ENCODE measurements around the gene RCSD1.

Gene RCSD1

GRCh38 chr1:167643441-167643840 is 13.4 kb downstream of the RCSD1 start:
- DNase-seq (ENCODE audit: low read depth): no peak

GRCh38 chr1:167644551-167644950 is 14.5 kb downstream of the RCSD1 start:
- no peak for DNase-seq (ENCODE audit: low read depth)

DNA sequence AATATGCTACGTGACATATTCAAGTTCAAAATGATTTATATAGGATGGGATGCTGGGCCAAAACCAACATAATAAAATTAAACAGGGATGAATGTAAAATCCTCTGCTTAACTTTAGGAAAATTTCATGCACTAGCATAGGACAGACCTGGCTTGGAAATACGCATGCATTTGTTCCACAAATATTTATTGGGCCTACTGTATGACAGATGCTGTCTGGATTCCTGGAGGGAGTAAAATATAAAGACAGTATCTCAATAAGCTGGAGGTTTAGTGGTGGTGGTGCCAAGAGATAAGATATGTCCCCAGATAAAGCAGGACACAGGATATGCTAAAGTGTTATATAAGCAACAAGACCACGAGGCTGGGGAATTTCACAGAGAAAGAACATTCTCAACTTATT is 15.1 kb downstream of the RCSD1 start:
- no peak for DNase-seq (ENCODE audit: low read depth)

GRCh38 chr1:167645625-167646414 is 15.8 kb downstream of the RCSD1 start:
- DNase-seq (ENCODE audit: low read depth): no peak

- no peak for DNase-seq (ENCODE audit: low read depth)
Measured at GRCh38 chr1:167648252-167648849, 18.3 kb downstream of the RCSD1 start.

GRCh38 chr1:167648978-167649744 is 19.1 kb downstream of the RCSD1 start:
- no peak for DNase-seq (ENCODE audit: low read depth)

- no peak for DNase-seq (ENCODE audit: low read depth)
Measured at GRCh38 chr1:167650269-167651160, 20.5 kb downstream of the RCSD1 start.

DNA sequence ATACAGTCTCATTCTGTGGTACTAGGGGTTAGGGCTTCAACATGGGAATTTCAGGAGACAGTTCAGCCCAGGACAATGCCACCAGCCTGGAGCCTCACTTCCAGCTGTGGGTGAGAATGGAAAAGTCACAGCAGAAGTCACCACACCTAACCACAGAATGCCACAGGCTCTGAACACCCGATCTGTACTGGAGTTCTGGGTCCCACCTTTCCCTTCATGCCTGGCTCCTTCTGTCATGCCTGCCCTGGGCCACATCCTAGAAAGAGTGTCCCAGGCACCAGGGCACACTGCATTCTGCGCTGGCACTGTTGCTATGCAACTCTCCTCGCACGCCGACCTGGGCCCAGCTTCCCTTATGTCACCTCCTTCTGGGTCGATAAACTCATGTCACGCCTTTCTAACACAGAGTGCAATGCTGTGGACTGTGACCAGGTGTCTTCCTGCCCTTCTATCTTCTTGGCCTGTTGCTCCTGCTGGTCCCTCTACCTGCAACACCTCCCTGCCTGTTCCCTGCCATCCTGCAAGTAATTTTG is 21.2 kb downstream of the RCSD1 start:
- no peak for DNase-seq (ENCODE audit: low read depth)

DNA sequence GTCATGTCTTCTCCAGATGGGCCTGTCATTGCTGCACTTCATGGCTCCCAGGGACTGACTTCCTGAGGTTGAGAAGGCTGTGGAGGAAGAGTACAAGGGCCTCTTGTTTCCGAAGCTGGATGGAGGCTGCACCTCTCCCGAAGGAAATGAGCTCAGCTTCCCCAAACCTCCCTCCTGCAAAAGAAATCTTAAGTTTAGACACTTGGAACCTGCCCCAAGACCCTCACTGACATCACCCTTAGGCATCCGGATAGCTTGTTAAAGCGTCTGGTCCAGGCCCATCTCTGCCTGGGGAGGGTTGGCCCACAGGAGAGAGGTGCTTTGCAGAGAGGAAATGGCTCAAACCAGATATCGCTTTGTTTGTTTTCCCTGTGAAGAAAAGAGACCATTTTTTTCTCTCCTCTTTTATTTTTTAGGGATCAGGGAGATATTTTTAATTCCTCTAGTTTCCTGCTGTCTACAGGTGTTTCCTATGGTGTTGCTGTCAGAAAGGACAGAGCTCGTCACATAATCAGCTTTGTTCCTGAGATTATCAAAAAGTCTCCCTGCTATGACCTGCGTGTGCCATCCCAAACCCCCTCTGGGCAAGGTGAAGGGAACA is 25.0 kb downstream of the RCSD1 start:
- no peak for DNase-seq (ENCODE audit: low read depth)

DNA sequence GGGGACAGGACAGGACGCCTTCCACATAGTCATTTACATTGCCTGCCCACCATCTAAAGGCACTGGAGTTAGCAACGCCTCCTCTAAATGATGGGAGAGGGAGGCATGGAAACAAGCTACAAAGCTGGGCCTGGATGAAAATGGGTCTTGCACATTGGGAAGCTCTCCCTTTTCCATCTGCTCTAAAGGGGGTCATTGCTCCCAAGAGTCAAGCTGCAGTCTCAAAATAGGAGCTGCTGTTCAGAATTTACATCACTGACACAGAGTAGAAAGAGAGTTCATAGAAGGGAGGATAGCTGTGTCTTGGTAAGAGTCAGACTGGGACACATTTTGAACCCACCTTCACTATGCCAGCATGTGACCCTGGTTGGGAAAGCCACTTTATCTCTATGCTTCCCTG is 26.6 kb downstream of the RCSD1 start:
- DNase-seq (ENCODE audit: low read depth): no peak

DNA sequence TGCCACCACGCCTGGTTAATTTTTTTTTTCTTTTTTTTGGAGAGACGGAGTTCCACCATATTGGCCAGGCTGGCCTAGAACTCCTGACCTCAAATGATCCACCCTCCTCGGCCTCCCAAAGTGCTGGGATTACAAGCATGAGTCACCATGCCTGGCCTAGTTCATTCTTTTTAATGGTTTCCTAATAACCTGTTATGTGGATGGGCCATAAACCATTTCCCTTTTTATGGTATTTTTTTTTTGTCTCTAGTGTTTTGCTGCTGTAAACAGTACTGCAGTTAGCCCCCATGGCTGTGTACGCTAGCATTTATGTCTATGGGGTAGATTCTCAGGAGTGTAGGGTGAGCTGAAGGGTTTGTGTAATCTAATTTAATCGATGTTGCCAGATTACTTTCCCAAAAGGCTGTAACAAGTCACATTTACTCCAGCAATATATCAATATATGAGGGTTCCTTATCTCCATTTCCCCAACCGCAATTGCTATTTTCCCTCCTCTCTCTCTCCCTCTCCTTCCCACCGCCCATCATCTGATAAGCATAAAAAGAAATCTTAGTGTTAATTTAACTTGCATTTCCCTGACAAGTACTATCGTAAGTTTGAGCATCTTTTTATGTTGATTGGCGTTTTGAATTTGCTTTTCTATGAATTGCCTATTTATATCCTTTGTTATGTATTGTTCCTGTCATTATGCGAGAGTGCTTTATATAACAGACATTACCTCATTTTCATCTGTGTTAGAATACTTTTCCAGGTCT is 28.7 kb downstream of the RCSD1 start:
- no peak for DNase-seq (ENCODE audit: low read depth)

DNA sequence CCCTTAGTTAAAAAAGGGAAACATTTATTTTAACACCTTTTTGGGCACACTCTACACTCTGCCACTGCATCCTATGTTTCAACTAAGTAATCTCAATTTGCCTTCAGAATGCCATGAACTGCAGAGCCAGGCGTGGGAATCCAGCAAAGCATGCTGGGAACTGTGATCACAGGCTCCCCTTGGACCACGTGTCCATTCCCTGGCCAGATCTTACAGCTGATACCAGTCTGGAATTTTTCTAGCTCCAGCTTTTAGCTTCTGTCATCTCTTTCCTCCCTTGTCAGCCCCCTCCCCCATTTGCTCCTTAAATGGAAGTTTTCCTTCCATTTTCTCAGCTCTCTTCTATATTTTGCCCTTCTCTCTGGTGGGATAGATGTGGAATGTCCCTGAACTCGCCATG is 29.4 kb downstream of the RCSD1 start:
- DNase-seq (ENCODE audit: low read depth): no peak

DNA sequence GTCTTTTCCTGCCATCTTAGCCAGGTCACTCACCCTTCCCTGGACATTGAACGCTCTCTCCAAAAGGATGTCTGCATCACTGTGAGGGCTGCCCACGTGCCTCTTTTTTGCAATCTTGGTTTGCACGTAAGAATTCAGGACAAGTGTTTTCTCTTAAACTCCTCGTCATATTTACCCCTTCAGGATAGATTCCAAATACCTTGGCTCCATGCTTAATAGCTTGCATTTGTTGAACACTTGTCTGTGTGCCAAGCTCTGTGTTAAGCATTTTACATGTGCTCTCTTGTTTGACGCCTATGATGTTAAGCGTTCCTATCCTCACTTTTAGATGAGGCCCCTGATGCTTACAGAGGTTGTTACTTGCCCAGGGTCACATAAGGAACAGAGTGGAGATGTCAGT is 29.8 kb downstream of the RCSD1 start:
- no peak for DNase-seq (ENCODE audit: low read depth)

DNA sequence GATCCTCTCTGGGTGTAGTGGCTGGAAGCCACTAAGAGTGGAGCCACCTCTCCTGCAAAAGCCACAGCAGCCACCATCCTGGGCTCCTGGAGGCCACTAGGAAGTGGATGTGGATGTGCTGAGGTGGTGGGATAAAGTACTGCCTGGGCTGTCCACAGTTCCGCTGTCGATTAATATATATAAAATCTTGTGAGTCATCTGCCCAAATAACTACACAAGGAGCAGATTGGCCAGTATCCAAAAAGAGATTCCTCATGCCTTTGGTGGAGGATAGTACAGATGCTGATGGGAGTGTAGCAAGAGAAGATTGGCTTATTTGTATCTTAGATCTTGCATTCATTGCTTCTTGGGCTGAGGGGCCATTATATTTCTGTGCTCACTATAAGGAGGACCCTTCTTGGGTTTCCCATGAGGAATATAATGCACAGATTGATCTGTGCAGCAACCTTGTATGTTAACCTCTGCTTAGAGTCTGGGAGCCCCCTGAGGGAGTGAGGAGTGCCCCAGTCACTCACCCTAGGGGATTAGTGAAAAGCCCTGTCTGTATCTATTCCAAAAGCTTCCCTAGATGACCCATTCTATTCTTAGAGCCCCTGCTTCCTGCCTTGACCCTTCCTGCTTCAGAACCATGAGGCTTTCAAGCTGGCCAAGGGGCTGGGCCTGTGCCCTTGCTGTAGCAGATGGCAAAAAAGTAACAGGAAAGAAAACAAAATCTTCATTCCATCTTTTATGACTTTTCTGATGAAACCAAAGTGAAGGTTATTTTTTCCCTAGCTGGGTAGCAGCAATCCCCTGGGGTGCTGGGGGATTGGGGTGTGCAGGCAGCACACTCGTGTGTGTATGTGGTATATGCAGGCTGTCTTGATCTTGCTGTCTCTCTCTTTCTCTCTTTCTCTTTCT is 31.7 kb downstream of the RCSD1 start:
- no peak for DNase-seq (ENCODE audit: low read depth)

DNA sequence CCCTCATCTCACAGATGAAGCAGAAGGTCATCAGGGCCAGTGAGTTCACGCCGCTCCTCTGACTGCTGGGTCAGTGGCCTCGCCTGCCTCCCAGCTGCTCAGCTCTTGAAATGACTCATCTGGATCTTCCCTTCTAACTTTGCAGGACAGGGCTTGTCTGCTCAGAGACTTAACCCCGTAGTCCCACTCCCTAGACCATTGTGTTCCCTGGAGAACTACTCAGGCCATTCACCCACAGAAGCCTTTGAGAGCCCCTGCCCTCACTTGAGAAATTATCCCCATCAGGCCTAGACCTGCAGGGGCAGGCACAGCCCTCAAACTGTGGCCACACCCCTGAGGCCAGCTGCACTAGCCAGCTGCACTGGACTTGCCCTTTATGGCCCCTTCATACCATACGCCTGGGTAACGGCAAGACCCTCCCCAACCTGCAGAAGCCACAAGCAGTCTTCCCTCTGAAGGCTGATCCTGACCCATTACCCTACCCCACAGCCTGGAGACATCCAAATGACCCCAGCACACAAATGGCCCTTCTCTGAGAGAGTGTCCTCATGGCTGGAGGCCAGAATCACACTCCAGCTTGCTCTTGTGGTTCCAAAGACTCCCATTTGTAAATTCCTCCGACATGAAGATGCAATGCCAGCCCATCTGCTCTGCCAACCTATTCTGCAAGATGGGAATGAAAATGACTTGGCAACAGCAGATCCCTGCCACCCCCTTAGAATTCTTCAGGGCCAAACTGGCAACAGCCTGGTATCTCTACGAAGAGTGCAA is 33.2 kb downstream of the RCSD1 start:
- DNase-seq (ENCODE audit: low read depth): no peak

- DNase-seq (ENCODE audit: low read depth): no peak
Measured at GRCh38 chr1:167665469-167665868, 35.4 kb downstream of the RCSD1 start.

GRCh38 chr1:167666416-167666815 is 36.4 kb downstream of the RCSD1 start:
- DNase-seq (ENCODE audit: low read depth): no peak

- DNase-seq (ENCODE audit: low read depth): no peak
Measured at GRCh38 chr1:167667536-167667935, 37.5 kb downstream of the RCSD1 start.

DNA sequence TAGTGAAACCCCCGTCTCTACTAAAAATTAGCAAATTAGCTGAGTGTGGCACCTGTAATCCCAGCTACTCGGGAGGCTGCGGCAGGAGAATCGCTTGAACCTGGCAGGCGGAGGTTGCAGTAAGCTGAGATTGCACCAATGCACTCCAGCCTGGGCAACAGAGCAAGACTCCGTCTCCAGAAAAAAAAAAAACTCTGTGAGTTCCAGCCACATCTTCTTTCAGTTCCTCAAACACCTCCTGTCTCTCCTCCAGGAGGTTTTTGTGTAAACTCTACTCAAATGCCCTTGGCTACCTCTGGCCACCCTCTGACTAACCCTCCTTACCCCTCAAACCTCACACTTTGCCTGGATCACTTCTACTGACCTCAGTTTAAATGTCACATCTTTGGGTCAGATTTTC is 38.1 kb downstream of the RCSD1 start:
- DNase-seq (ENCODE audit: low read depth): no peak

Measured in stimulated activated CD8-positive, alpha-beta memory T cell treated with anti-CD3 and anti-CD28 coated beads, Interleukin-7, amount 100 ng/mL, for 24 hours (primary cell).